ENCODE results near the gene AGO1. TPM values are rescaled to one million over a fixed set of nuclear protein-coding genes. Genes with fewer than 3 reads are reported as not detected.

Gene AGO1
- total RNA-seq, 2 donors from 2014 or later = 23.6 to 25.3 TPM

DNA sequence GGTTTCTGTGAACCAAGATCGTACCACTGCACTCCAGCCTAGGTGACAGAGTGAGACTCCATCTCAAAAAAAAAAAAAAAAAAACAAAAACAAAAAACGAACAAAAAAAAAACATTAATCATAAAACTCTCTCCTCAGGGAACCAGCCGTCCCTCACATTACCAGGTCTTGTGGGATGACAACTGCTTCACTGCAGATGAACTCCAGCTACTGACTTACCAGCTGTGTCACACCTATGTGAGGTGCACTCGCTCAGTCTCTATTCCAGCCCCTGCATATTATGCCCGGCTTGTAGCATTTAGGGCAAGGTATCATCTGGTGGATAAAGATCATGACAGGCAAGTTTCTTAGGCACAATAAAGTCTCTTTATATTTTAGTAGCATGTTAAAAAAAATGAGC is 32.3 kb upstream of the AGO1 start:
- peak overlapping the region; percentile 69 to 78 for H3K27ac ChIP-seq
- H3K4me1 ChIP-seq (ENCODE audit: control insufficient read depth in 1 of 2, low read depth in 2 of 2) = peaks cover 23 to 47% of the 10 kb centered on the region in 2 donors
- peaks cover 15% of the 10 kb centered on the region for H3K36me3 ChIP-seq
- H3K4me3 ChIP-seq = peak overlapping the region; percentile 20
- no peaks in the 10 kb centered on the region for H3K27me3 ChIP-seq (replicated peaks; ENCODE audit: insufficient read depth)
- ATAC-seq (ENCODE audit: insufficient number of reproducible peaks, low FRiP score, low read depth) = no peak
- H3K9me3 ChIP-seq = no peaks in the 10 kb centered on the region
- no peak for TF ChIP-seq CTCF (IDR thresholded peaks at IDR 0.05)
- no peak for DNase-seq (ENCODE audit: low spot score)

GRCh38 chr1:35851132-35851869 is 31.7 kb upstream of the AGO1 start:
- Histone ChIP-seq H3K9me3 (no peaks in the 10 kb centered on the region), H3K27ac (peak overlapping the region; percentile 69 to 78), H3K36me3 (peaks cover 13% of the 10 kb centered on the region), H3K4me1 (ENCODE audit: control insufficient read depth in 1 of 2, low read depth in 2 of 2) (peaks cover 23 to 47% of the 10 kb centered on the region in 2 donors), H3K27me3 (replicated peaks; ENCODE audit: insufficient read depth) (no peaks in the 10 kb centered on the region), H3K4me3 (peak overlapping the region; percentile 20)
- ATAC-seq (ENCODE audit: insufficient number of reproducible peaks, low FRiP score, low read depth) (peak; percentile 70), DNase-seq (ENCODE audit: low spot score) (no peak)
- no peak for TF ChIP-seq CTCF (IDR thresholded peaks at IDR 0.05)

DNA sequence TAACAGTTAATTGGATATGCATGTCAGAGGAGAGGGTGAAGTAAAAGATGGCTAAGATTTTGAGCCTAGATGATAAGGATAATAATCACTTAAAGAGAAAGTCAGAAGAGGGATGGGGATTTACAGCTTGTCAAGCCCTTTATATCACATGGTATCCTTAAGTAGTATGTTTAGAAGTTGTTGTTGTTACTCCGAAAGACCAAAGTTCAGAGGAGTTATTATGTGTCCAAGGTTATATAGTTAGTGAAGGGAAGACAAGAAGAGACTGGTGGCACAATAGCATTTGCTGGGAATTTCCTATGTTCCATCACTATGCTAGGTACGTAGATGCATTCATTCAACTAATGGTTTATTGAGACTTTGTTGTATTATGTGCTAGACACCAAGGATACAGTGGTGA is 30.8 kb upstream of the AGO1 start:
- no peak for DNase-seq (ENCODE audit: low spot score)
- TF ChIP-seq CTCF (IDR thresholded peaks at IDR 0.05) = no peak
- Histone ChIP-seq H3K36me3 (peaks cover 10% of the 10 kb centered on the region), H3K4me3 (no peak overlapping the region), H3K9me3 (no peaks in the 10 kb centered on the region), H3K27ac (peak overlapping the region; percentile 49 to 69), H3K4me1 (ENCODE audit: control insufficient read depth in 1 of 2, low read depth in 2 of 2) (peaks cover 23 to 47% of the 10 kb centered on the region in 2 donors), H3K27me3 (replicated peaks; ENCODE audit: insufficient read depth) (no peaks in the 10 kb centered on the region)
- no peak for ATAC-seq (ENCODE audit: insufficient number of reproducible peaks, low FRiP score, low read depth)

- DNase-seq (ENCODE audit: low spot score) (no peak), ATAC-seq (ENCODE audit: insufficient number of reproducible peaks, low FRiP score, low read depth) (no peak)
- Histone ChIP-seq H3K4me1 (ENCODE audit: control insufficient read depth in 1 of 2, low read depth in 2 of 2) (peaks cover 9 to 23% of the 10 kb centered on the region in 2 donors), H3K27me3 (replicated peaks; ENCODE audit: insufficient read depth) (no peaks in the 10 kb centered on the region), H3K27ac (no peak overlapping the region), H3K9me3 (no peaks in the 10 kb centered on the region), H3K36me3 (peaks cover 10% of the 10 kb centered on the region), H3K4me3 (no peak overlapping the region)
- no peak for TF ChIP-seq CTCF (IDR thresholded peaks at IDR 0.05)
These were observed 27.9 kb upstream of the AGO1 start for GRCh38 chr1:35854989-35855700.

DNA sequence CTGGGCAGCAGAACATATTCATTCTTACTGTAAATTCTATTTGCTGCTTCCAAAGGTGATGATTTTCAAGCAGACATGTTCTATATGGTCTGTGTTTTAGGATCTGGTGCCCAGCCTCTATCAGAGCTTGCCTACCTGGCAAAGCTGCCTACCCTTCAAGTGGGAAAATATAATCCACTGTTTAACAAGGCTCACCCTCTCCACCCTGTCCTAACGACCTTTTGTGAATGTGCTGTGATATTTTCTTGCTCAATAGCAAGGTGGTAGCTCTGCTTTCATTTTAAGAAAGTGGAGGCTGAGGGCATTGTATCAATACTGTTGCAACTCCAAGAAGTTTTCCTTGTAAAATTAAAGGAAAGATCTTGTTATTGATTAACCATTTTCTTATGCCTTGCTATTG is 26.0 kb upstream of the AGO1 start:
- Histone ChIP-seq H3K27ac (no peak overlapping the region), H3K4me3 (no peak overlapping the region), H3K36me3 (peaks cover 10% of the 10 kb centered on the region), H3K27me3 (replicated peaks; ENCODE audit: insufficient read depth) (no peaks in the 10 kb centered on the region), H3K9me3 (no peaks in the 10 kb centered on the region), H3K4me1 (ENCODE audit: control insufficient read depth in 1 of 2, low read depth in 2 of 2) (peaks cover 0 to 6% of the 10 kb centered on the region in 2 donors)
- ATAC-seq (ENCODE audit: insufficient number of reproducible peaks, low FRiP score, low read depth) = no peak
- no peak for TF ChIP-seq CTCF (IDR thresholded peaks at IDR 0.05)
- no peak for DNase-seq (ENCODE audit: low spot score)
